ENCODE data around the gene VPS16. TPM values are rescaled to one million over a fixed set of nuclear protein-coding genes. Genes with fewer than 3 reads are reported as not detected.

Gene VPS16
- total RNA-seq, 1 experiment from 2014 or later = 38.1 TPM

GRCh38 chr20:2804852-2805688 is 35.5 kb upstream of the VPS16 start (continued):
- TF ChIP-seq SRF (IDR thresholded peaks at IDR 0.05; ENCODE audit: low read depth) = no peak
- TF ChIP-seq POLR2A (IDR thresholded peaks at IDR 0.05; ENCODE audit: borderline replicate concordance, extremely low read depth, insufficient read depth, insufficient read length) = no peak
- TF ChIP-seq, protein P1, sequence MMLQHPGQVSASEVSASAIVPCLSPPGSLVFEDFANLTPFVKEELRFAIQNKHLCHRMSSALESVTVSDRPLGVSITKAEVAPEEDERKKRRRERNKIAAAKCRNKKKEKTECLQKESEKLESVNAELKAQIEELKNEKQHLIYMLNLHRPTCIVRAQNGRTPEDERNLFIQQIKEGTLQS (IDR thresholded peaks at IDR 0.05) = no peak
- no peak for TF ChIP-seq CBX3 (IDR thresholded peaks at IDR 0.05; ENCODE audit: low read depth)
- no peak for TF ChIP-seq RAD21 (IDR thresholded peaks at IDR 0.05; ENCODE audit: low read depth)
- no peak for TF ChIP-seq ZBTB33 (IDR thresholded peaks at IDR 0.05; ENCODE audit: extremely low read depth, insufficient replicate concordance, low read length)
- no peak for TF ChIP-seq JUND (IDR thresholded peaks at IDR 0.05)
- no peak for TF ChIP-seq ZNF274 (IDR thresholded peaks at IDR 0.05; ENCODE audit: low read depth, low read length)

- TF ChIP-seq ELF1 (IDR thresholded peaks at IDR 0.05; ENCODE audit: borderline replicate concordance, low read depth) (no peak), ZNF274 (IDR thresholded peaks at IDR 0.05; ENCODE audit: low read depth, low read length) (no peak), EZH2phosphoT487 (IDR thresholded peaks at IDR 0.05; ENCODE audit: borderline replicate concordance) (no peak), CTCF (IDR thresholded peaks at IDR 0.05 in 2 of 3, conservative IDR thresholded peaks at IDR 0.05 in 1 of 3; ENCODE audit: borderline replicate concordance in 1 of 3, insufficient read depth in 1 of 3, low read depth in 2 of 3, low read length in 2 of 3) (no peak), CBX3 (IDR thresholded peaks at IDR 0.05; ENCODE audit: low read depth) (no peak), JUND (IDR thresholded peaks at IDR 0.05) (no peak), EGR1 (IDR thresholded peaks at IDR 0.05; ENCODE audit: low read depth) (no peak)
- TF ChIP-seq, protein P2, sequence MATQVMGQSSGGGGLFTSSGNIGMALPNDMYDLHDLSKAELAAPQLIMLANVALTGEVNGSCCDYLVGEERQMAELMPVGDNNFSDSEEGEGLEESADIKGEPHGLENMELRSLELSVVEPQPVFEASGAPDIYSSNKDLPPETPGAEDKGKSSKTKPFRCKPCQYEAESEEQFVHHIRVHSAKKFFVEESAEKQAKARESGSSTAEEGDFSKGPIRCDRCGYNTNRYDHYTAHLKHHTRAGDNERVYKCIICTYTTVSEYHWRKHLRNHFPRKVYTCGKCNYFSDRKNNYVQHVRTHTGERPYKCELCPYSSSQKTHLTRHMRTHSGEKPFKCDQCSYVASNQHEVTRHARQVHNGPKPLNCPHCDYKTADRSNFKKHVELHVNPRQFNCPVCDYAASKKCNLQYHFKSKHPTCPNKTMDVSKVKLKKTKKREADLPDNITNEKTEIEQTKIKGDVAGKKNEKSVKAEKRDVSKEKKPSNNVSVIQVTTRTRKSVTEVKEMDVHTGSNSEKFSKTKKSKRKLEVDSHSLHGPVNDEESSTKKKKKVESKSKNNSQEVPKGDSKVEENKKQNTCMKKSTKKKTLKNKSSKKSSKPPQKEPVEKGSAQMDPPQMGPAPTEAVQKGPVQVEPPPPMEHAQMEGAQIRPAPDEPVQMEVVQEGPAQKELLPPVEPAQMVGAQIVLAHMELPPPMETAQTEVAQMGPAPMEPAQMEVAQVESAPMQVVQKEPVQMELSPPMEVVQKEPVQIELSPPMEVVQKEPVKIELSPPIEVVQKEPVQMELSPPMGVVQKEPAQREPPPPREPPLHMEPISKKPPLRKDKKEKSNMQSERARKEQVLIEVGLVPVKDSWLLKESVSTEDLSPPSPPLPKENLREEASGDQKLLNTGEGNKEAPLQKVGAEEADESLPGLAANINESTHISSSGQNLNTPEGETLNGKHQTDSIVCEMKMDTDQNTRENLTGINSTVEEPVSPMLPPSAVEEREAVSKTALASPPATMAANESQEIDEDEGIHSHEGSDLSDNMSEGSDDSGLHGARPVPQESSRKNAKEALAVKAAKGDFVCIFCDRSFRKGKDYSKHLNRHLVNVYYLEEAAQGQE (IDR thresholded peaks at IDR 0.05; ENCODE audit: low read depth) = no peak
- TF ChIP-seq, protein P1 (IDR thresholded peaks at IDR 0.05) = no peak
- no peak for DNase-seq (ENCODE audit: low read depth, low spot score)
- ChIA-PET RAD21 (ENCODE audit: low non-redundant PET in 1 of 2, low total read pairs in 2 of 2, uncharacterized antibody in 2 of 2, unreplicated experiment in 2 of 2) (no interaction called here), POLR2A (no interaction called here), CTCF (no interaction called here)
- Histone ChIP-seq H2AFZ (ENCODE audit: low read depth, low read length, poor library complexity, severe bottlenecking) (no peak overlapping the region), H3K9me2 (ENCODE audit: insufficient read depth) (no peaks in the 10 kb centered on the region), H4K20me1 (ENCODE audit: insufficient read depth) (no peaks in the 10 kb centered on the region), H3K9ac (ENCODE audit: low read length) (no peak overlapping the region), H3K36me3 (ENCODE audit: control insufficient read depth in 1 of 2, insufficient read depth in 2 of 2, low read length in 2 of 2) (no peaks in the 10 kb centered on the region), H3K9me3 (ENCODE audit: control insufficient read depth in 1 of 2, insufficient read depth in 1 of 2, low read depth in 1 of 2, low read length in 2 of 2) (no peaks in the 10 kb centered on the region), H3K4me2 (ENCODE audit: low read length) (peak overlapping the region; percentile 27; the same call in 1 of the 2 replicates), H3K4me3 (replicated peaks in 1 of 2; ENCODE audit: low read depth in 1 of 2, low read length in 2 of 2) (no peak overlapping the region), H3K4me1 (ENCODE audit: control insufficient read depth in 1 of 2, insufficient read depth in 2 of 2, low read length in 2 of 2) (peaks cover 3 to 5% of the 10 kb centered on the region in 2 experiments; a peak in 2 of 4 replicates), H3K27ac (ENCODE audit: low read depth, low read length) (no peak overlapping the region), H3K27me3 (ENCODE audit: insufficient read depth, low read length) (peaks cover 4% of the 10 kb centered on the region; the same call in 1 of the 2 replicates), H3K79me2 (ENCODE audit: insufficient read depth, low read length) (no peaks in the 10 kb centered on the region)
- BruUV-seq (replicated peaks) = no TSS peak
- intact Hi-C loops (cut with micrococcal nuclease) = no loop called here
- ATAC-seq = no peak
These were observed 34.7 kb upstream of the VPS16 start for GRCh38 chr20:2805689-2806350.
